ENCODE data around the gene FAU. TPM values are rescaled to one million over a fixed set of nuclear protein-coding genes. Genes with fewer than 3 reads are reported as not detected.

The FAU gene
- total and polyA plus RNA-seq, 2 of the 13 experiments (the other 11 are each of a cell fraction or from before 2014, with no cell fraction given) = 374 to 869 TPM

GRCh38 chr11:65112546-65113360 lies 9.2 kb downstream of the FAU start (continued):
- no peak; the same call in 1 of the 2 replicates for TF ChIP-seq ZNF639 (CRISPR knock-in tag; conservative IDR thresholded peaks at IDR 0.05)
- peak; percentile 81; the same call in 1 of the 2 replicates for TF ChIP-seq ZNF205 (CRISPR knock-in tag; IDR thresholded peaks at IDR 0.05)
- no peak for TF ChIP-seq RNF219 (CRISPR knock-in tag; IDR thresholded peaks at IDR 0.05)
- TF ChIP-seq MAFK (conservative IDR thresholded peaks at IDR 0.05 in 1 of 2, IDR thresholded peaks at IDR 0.05 in 1 of 2; ENCODE audit: low read length in 2 of 2) = no peak
- no peak for TF ChIP-seq CCDC6 (CRISPR knock-in tag; IDR thresholded peaks at IDR 0.05)
- no peak for TF ChIP-seq ZNF710 (CRISPR knock-in tag; IDR thresholded peaks at IDR 0.05; ENCODE audit: borderline replicate concordance)
- TF ChIP-seq TBL1XR1 (IDR thresholded peaks at IDR 0.05; ENCODE audit: borderline replicate concordance, low read length, partially characterized antibody) = no peak
- no peak for TF ChIP-seq ATF5 (CRISPR knock-in tag; IDR thresholded peaks at IDR 0.05; ENCODE audit: low read depth)
- no peak for TF ChIP-seq ZBTB8A (CRISPR knock-in tag; IDR thresholded peaks at IDR 0.05; ENCODE audit: borderline replicate concordance, low read depth)
- no peak for TF ChIP-seq ZNF850 (CRISPR knock-in tag; conservative IDR thresholded peaks at IDR 0.05)
- TF ChIP-seq ZNF513 (CRISPR knock-in tag; conservative IDR thresholded peaks at IDR 0.05) = no peak
- peak; percentile 26; the same call in 1 of the 3 replicates for TF ChIP-seq MXI1 (IDR thresholded peaks at IDR 0.05; ENCODE audit: borderline replicate concordance, low read depth, low read length)

Data from HepG2 (cell line).